ENCODE results near the gene EDC3. TPM values are rescaled to one million over a fixed set of nuclear protein-coding genes. Genes with fewer than 3 reads are reported as not detected.

Gene EDC3
- total and polyA plus RNA-seq, 12 donors: 3.9 to 25.3 (median 16.1) TPM

DNA sequence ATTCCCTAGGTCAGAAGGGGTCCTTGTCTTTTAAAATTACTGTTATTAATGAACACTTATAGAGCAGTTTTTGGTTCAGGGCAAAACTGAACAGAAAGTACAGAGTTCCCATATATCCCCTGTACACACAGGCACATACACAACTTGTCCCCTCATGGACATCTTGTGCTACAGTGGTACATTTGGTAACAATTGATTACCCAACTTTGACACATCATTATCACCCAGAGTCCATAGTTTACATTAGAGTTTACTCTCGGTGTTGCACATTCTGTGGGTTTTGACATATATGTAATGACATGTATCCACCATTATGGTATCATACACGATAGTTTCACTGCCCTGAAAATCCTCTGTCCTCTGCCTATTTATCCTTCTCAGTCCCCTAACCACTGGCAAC, 984 bp upstream of the EDC3 start:
- intact Hi-C loops (cut with DNase I): no loop called here
- TF ChIP-seq CTCF (IDR thresholded peaks at IDR 0.05) (no peak), POLR2A (IDR thresholded peaks at IDR 0.05) (no peak)
- DNase-seq: no peak
- Histone ChIP-seq H3K4me1 (replicated peaks in 1 of 2) (peaks cover 0 to 23% of the 10 kb centered on the region in 2 donors), H3K27ac (no peak overlapping the region), H3K4me3 (peak overlapping the region in 1 of 4 donors; percentile 81), H3K36me3 (replicated peaks in 1 of 2) (no peaks in the 10 kb centered on the region), H3K9me3 (replicated peaks in 1 of 3) (no peaks in the 10 kb centered on the region), H3K27me3 (no peaks in the 10 kb centered on the region)
- 44 to 69% (median 52%) methylated on average over 2 of the region's 2 CpGs for WGBS, 4 donors

GRCh38 chr15:74696398-74696729, 540 bp upstream of the EDC3 start:
- intact Hi-C loops (cut with DNase I): no loop called here
- H3K4me1 ChIP-seq (replicated peaks in 1 of 2): peaks cover 0 to 23% of the 10 kb centered on the region in 2 donors
- H3K36me3 ChIP-seq (replicated peaks in 1 of 2): no peaks in the 10 kb centered on the region
- no peaks in the 10 kb centered on the region for H3K9me3 ChIP-seq (replicated peaks in 1 of 3)
- TF ChIP-seq POLR2A (IDR thresholded peaks at IDR 0.05) (no peak), CTCF (IDR thresholded peaks at IDR 0.05) (no peak)
- H3K4me3 ChIP-seq: peak overlapping the region; percentile 5 to 87 (median 64)
- DNase-seq: no peak
- H3K27ac ChIP-seq: peak overlapping the region in 2 of 5 donors; percentile 70 to 87
- H3K27me3 ChIP-seq: no peaks in the 10 kb centered on the region
- 4 to 9% (median 6%) methylated on average over 10 of the region's 10 CpGs for WGBS, 4 donors

GRCh38 chr15:74692327-74692726, 3.5 kb downstream of the EDC3 start:
- no peaks in the 10 kb centered on the region for H3K27me3 ChIP-seq
- no peak for DNase-seq
- no peaks in the 10 kb centered on the region for H3K9me3 ChIP-seq (replicated peaks in 1 of 3)
- no peak for TF ChIP-seq POLR2A (IDR thresholded peaks at IDR 0.05)
- TF ChIP-seq CTCF (IDR thresholded peaks at IDR 0.05): no peak
- no peak overlapping the region for H3K4me3 ChIP-seq
- peaks cover 0 to 26% of the 10 kb centered on the region in 2 donors for H3K4me1 ChIP-seq (replicated peaks in 1 of 2)
- H3K27ac ChIP-seq: no peak overlapping the region
- no peaks in the 10 kb centered on the region for H3K36me3 ChIP-seq (replicated peaks in 1 of 2)
- intact Hi-C loops (cut with DNase I): no loop called here
- 83 to 96% (median 88%) methylated on average over 1 of the region's 1 CpG for WGBS, 4 donors

DNA sequence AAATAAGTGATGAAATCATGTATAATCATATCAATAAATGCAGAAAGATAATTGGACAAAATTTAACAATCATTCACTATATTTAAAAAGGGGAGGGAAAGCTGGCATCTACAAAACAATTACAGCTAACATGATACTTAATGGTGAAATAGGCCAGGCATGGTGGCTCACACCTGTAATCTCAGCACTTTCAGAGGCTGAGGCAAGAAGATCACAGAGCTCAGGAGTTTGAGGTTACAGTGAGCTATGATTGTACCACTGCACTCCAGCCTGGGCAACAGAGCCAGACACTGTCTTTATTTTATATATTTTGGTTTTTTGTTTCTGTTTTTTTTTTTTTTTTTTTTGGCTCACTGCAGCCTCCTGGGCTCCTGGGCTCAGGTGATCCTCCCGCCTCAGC, 12.1 kb downstream of the EDC3 start:
- 95 to 100% (median 100%) methylated on average over 1 of the region's 1 CpG for WGBS, 4 donors
- no peaks in the 10 kb centered on the region for H3K27me3 ChIP-seq
- H3K4me3 ChIP-seq: no peak overlapping the region
- no peaks in the 10 kb centered on the region for H3K9me3 ChIP-seq (replicated peaks in 1 of 3)
- peaks cover 0 to 3% of the 10 kb centered on the region in 2 donors for H3K36me3 ChIP-seq (replicated peaks in 1 of 2)
- no peaks in the 10 kb centered on the region for H3K4me1 ChIP-seq (replicated peaks in 1 of 2)
- intact Hi-C loops (cut with DNase I): no loop called here
- DNase-seq: no peak
- TF ChIP-seq POLR2A (IDR thresholded peaks at IDR 0.05): no peak
- TF ChIP-seq CTCF (IDR thresholded peaks at IDR 0.05): no peak
- no peak overlapping the region for H3K27ac ChIP-seq
